HepG2 (cell line): Measurements from ENCODE around the gene CDC34. TPM values are rescaled to one million over a fixed set of nuclear protein-coding genes. Genes with fewer than 3 reads are reported as not detected.

Experiments
- ARNT2 ChIP-seq: sonication (generic); formaldehyde crosslinking; IDR thresholded peaks from 2 replicates; pipeline ENCODE4 v1.8.0; 2022; ENCODE audit warnings: mild to moderate bottlenecking, low read depth, missing genetic modification reagents, moderate library complexity
- BATF2 ChIP-seq: sonication (generic); formaldehyde crosslinking; IDR thresholded peaks from 2 replicates; pipeline ENCODE4 v1.8.0; 2022; ENCODE audit warnings: mild to moderate bottlenecking, missing genetic modification reagents, moderate library complexity
- BCL6 ChIP-seq: IDR thresholded peaks from 2 replicates; pipeline ENCODE4 v1.6.1; 2016; ENCODE audit warnings: missing genetic modification reagents, missing compliant biosample characterization
- BORCS8-MEF2B ChIP-seq: sonication (generic); formaldehyde crosslinking; IDR thresholded peaks from 2 replicates; pipeline ENCODE4 v1.8.0; 2022; ENCODE audit warnings: mild to moderate bottlenecking, missing genetic modification reagents
- CREM ChIP-seq, 2 experiments: sonication (generic) in 1 of 2; formaldehyde crosslinking in 1 of 2; IDR thresholded peaks; 2 replicates each; pipeline versions ENCODE4 v1.4.0 to v1.6.1; 2016 to 2020; ENCODE audit warnings: antibody characterized with exemption in 1 of 2, mild to moderate bottlenecking in 1 of 2, missing genetic modification reagents in 1 of 2
- DZIP1 ChIP-seq: sonication (generic); formaldehyde crosslinking; IDR thresholded peaks from 2 replicates; pipeline ENCODE4 v1.5.0; 2020; ENCODE audit warnings: mild to moderate bottlenecking, missing genetic modification reagents
- KAT2B ChIP-seq: fragments of 150-350 bp; IDR thresholded peaks from 2 replicates; pipeline ENCODE4 v1.6.1; 2014; ENCODE audit warnings: low read depth, low read length, borderline replicate concordance
- KLF16 ChIP-seq, 2 experiments: sonication (generic) in 1 of 2; formaldehyde crosslinking in 1 of 2; IDR thresholded peaks; 2 replicates each; pipeline versions ENCODE4 v1.6.1 to v1.8.0; 2016 to 2023; ENCODE audit warnings: missing genetic modification reagents in 2 of 2, missing compliant biosample characterization in 1 of 2
- MEIS2 ChIP-seq: sonication (generic); formaldehyde crosslinking; IDR thresholded peaks from 2 replicates; pipeline ENCODE4 v1.9.0; 2021; ENCODE audit warnings: mild to moderate bottlenecking, missing genetic modification reagents
- NFRKB ChIP-seq: fragments of 450-650 bp; IDR thresholded peaks from 2 replicates; pipeline ENCODE4 v1.6.1; 2017
- PBX3 ChIP-seq: sonication (generic); formaldehyde crosslinking; IDR thresholded peaks from 2 replicates; pipeline ENCODE4 v1.8.1; 2023; ENCODE audit warnings: missing genetic modification reagents, inconsistent platforms, borderline replicate concordance
- POGZ ChIP-seq: sonication (generic); formaldehyde crosslinking; IDR thresholded peaks from 2 replicates; pipeline ENCODE4 v1.4.0; 2020; ENCODE audit warnings: mild to moderate bottlenecking, missing genetic modification reagents
- PRPF4 ChIP-seq: fragments of 200-400 bp; formaldehyde crosslinking; IDR thresholded peaks from 2 replicates; pipeline ENCODE4 v1.6.1; 2016; ENCODE audit warnings: low read length, low read depth; ENCODE audit not compliant: poor library complexity, severe bottlenecking
- RFXAP ChIP-seq: sonication (generic); formaldehyde crosslinking; IDR thresholded peaks from 2 replicates; pipeline ENCODE4 v1.4.0; 2020; ENCODE audit warnings: missing genetic modification reagents, borderline replicate concordance
- SAFB2 ChIP-seq: sonication (generic); formaldehyde crosslinking; IDR thresholded peaks from 2 replicates; pipeline ENCODE4 v1.5.1; 2020; ENCODE audit warnings: missing genetic modification reagents, low read depth, mild to moderate bottlenecking, borderline replicate concordance
- ZFP82 ChIP-seq: sonication (generic); formaldehyde crosslinking; IDR thresholded peaks from 2 replicates; pipeline ENCODE4 v1.5.1; 2020; ENCODE audit warnings: mild to moderate bottlenecking, missing genetic modification reagents, borderline replicate concordance
- ZIK1 ChIP-seq: sonication (generic); formaldehyde crosslinking; IDR thresholded peaks from 2 replicates; pipeline ENCODE4 v1.5.0; 2020; ENCODE audit warnings: mild to moderate bottlenecking, low read depth, missing genetic modification reagents, borderline replicate concordance
- ZNF143 ChIP-seq: sonication (generic); formaldehyde crosslinking; IDR thresholded peaks from 2 replicates; pipeline ENCODE4 v1.4.0; 2020; ENCODE audit warnings: missing genetic modification reagents
- ZNF160 ChIP-seq: sonication (generic); formaldehyde crosslinking; IDR thresholded peaks from 2 replicates; pipeline ENCODE4 v1.8.0; 2022; ENCODE audit warnings: mild to moderate bottlenecking, inconsistent platforms, missing genetic modification reagents
- ZNF234 ChIP-seq: sonication (generic); formaldehyde crosslinking; conservative IDR thresholded peaks from 2 replicates; pipeline ENCODE4 v1.5.1; 2020; ENCODE audit warnings: mild to moderate bottlenecking, missing genetic modification reagents
- ZNF383 ChIP-seq: sonication (generic); formaldehyde crosslinking; IDR thresholded peaks from 2 replicates; pipeline ENCODE4 v1.4.0; 2020; ENCODE audit warnings: missing genetic modification reagents, mild to moderate bottlenecking, borderline replicate concordance
- ZNF772 ChIP-seq: sonication (generic); formaldehyde crosslinking; IDR thresholded peaks from 2 replicates; pipeline ENCODE4 v1.5.0; 2020; ENCODE audit warnings: mild to moderate bottlenecking, missing genetic modification reagents
- ZNF816 ChIP-seq: sonication (generic); formaldehyde crosslinking; IDR thresholded peaks from 2 replicates; pipeline ENCODE4 v1.8.0; 2022; ENCODE audit warnings: missing genetic modification reagents, mild to moderate bottlenecking, borderline replicate concordance
- polyA plus RNA-seq, 8 experiments: library from polyadenylated mRNA; depleted of rRNA in 3 of 8; stranded (reverse) in 7 of 8; unstranded in 1 of 8; fragments of >200 nt; fragmentation: Illumina TruSeq in 4 of 8; extraction: Trizol in 4 of 8; gene quantifications; 2 replicates each; pipeline versions ENCODE4 v1.2.1 to v1.2.3, GENCODE V29; 2011 to 2016; ENCODE audit warnings: low read depth in 4 of 8, missing spikeins in 1 of 8, mixed read lengths in 1 of 8; ENCODE audit not compliant: insufficient read depth in 1 of 8
- total RNA-seq, 5 experiments: library from RNA; depleted of rRNA; stranded (reverse); fragments of >200 nt; fragmentation: Illumina TruSeq; extraction: Trizol; gene quantifications; 2 replicates each; pipeline ENCODE4 v1.2.3, GENCODE V29; 2016; ENCODE audit warnings: low read depth in 1 of 5
- TF ChIP-seq, protein P1 (sequence below): fragments of 450-650 bp; IDR thresholded peaks from 2 replicates; pipeline ENCODE4 v1.6.1; 2017

Gene CDC34
- total and polyA plus RNA-seq, 2 of the 13 experiments (the other 11 are each of a cell fraction or from before 2014, with no cell fraction given): 138 to 150 TPM

GRCh38 chr19:507286-508203 is 24.0 kb upstream of the CDC34 start, which contains the start of gene TPGS1 (continued):
- no peak for TF ChIP-seq DZIP1
- TF ChIP-seq BORCS8-MEF2B (CRISPR knock-in tag): no peak
- no peak for TF ChIP-seq PRPF4
- peak; percentile 86; the same call in 1 of the 2 replicates for TF ChIP-seq ZFP82
- TF ChIP-seq PBX3: no peak
- TF ChIP-seq ARNT2 (CRISPR knock-in tag): peak; percentile 80
- peak; percentile 96 for TF ChIP-seq ZNF143 (CRISPR knock-in tag)
- no peak for TF ChIP-seq KAT2B
- TF ChIP-seq MEIS2 (CRISPR knock-in tag): no peak; the same call in 1 of the 2 replicates
- TF ChIP-seq ZNF816: peak; percentile 52; the same call in 1 of the 2 replicates
- no peak; the same call in 1 of the 2 replicates for TF ChIP-seq SAFB2 (CRISPR knock-in tag)
- peak; percentile 94 for TF ChIP-seq NFRKB
- TF ChIP-seq, protein P1, sequence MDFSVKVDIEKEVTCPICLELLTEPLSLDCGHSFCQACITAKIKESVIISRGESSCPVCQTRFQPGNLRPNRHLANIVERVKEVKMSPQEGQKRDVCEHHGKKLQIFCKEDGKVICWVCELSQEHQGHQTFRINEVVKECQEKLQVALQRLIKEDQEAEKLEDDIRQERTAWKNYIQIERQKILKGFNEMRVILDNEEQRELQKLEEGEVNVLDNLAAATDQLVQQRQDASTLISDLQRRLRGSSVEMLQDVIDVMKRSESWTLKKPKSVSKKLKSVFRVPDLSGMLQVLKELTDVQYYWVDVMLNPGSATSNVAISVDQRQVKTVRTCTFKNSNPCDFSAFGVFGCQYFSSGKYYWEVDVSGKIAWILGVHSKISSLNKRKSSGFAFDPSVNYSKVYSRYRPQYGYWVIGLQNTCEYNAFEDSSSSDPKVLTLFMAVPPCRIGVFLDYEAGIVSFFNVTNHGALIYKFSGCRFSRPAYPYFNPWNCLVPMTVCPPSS: no peak
- TF ChIP-seq ZNF772 (CRISPR knock-in tag): no peak
- TF ChIP-seq BCL6: peak; percentile 3; the same call in 1 of the 2 replicates
- TF ChIP-seq CREM (IDR thresholded peaks at IDR 0.05): peak; percentile 94
- TF ChIP-seq CREM (CRISPR knock-in tag; IDR thresholded peaks at IDR 0.05): no peak
- TF ChIP-seq ZNF234 (CRISPR knock-in tag): no peak
- peak; percentile 72 for TF ChIP-seq RFXAP
- no peak for TF ChIP-seq ZNF383
- TF ChIP-seq ZIK1: no peak
- TF ChIP-seq POGZ (CRISPR knock-in tag): no peak
- TF ChIP-seq KLF16 (CRISPR knock-in tag; IDR thresholded peaks at IDR 0.05): no peak
- 0 out of 2 replicates have a peak, but pooled peaks have one; percentile 59 for TF ChIP-seq ZNF160 (CRISPR knock-in tag)
- TF ChIP-seq BATF2 (CRISPR knock-in tag): no peak
